OCI-M1 (cell line): Measurements from ENCODE around the gene TMOD2.
A peak's percentile ranks its signal among the peaks of the same experiment; 100 is the strongest.
"Not testable (repeated sequence)": the region's sequence is repeated elsewhere in the genome, so short reads cannot be mapped to it uniquely, and the experiment has no call there.

Source experiments
- DNase-seq: peaks from one replicate; lab custom pipeline; 2025; lab: John Stamatoyannopoulos, UW

The TMOD2 gene

DNA sequence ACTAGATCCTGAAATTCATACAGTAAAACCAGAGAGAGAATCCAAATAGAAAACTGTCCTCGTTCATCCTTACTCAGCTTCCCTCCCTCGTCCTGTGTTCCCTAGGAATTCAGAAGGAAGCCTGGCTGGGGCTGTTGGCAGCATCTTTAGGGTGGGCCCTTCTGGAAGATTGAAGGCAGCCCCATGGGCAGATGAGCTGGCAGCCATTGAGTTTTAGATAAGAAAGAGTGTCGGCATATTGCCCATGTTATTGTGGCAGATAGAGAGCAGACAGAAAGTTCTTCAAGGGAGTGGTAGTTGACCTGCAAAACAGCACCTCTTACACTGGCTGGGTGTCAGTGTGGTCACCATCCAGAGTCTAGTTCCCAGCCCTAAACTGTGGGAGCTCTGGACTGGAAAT lies 23.5 kb downstream of the TMOD2 start:
- no peak for DNase-seq

DNA sequence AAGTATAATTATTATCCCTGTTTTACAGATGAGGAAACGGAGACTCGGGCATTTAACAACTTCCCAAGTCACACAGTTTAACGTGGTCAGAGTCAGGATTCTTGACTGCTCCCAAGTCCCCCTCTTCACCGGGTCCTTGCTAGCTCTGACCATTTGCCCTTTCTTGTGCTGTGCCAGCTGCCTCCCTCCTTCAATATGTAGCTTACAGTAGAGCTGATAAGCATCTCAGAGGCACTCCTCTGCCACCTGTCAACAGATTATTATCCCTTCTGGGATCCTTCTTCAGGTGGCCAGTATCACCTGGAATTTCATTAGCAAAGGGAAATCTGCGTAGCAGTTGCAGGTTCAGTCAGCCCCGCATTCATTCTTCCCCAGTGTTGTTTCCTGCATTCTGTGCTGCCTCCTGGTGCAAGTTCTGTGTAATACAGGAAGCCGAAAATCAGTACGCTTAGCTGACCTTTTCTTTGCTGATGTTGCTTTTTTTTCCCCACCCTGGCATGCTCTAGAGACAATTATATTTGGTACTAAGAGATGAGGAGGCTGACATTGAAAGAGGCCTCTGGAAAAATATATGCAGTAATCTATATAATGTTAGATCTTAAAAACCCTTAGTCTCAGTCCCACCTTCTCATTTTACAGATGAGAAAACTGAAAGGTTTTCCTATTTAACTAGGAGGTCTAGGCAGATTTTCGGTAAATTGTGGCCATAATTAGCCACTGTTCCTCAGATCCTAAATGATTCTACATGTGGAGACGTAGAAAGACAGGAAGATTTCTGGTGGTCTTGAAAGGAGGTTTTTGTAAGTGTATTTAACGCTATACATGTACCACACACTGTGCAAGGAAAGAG lies 24.8 kb downstream of the TMOD2 start:
- DNase-seq: peak; percentile 73

DNA sequence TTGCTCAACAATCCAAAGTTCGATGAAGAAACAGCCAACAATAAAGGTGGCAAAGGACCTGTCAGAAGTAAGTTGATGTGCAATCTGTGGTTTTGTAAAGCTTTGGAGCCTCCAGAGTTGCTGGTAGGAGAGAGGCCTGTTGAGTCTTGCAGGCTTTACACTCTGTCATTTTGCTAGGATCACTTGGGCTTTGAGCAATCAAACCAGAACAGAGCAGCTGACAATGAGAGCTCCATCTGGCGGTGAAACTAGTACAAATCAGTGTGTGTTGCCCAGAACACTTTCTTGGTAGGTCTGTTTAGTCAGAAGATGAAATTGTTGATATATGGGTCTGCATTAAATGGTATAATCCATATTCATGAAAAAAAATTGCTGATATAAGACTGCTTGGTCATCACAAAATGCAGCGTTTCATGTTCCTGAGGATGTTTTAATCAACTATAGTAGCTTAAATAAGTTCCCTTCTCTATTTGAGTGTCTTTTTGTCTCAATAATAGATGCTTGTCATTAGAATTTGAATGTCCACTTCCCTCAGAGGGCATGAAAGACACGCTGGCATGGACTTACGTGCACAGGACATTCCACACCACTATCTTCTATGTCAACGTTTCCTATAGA lies 25.7 kb downstream of the TMOD2 start:
- peak; percentile 83 for DNase-seq

DNA sequence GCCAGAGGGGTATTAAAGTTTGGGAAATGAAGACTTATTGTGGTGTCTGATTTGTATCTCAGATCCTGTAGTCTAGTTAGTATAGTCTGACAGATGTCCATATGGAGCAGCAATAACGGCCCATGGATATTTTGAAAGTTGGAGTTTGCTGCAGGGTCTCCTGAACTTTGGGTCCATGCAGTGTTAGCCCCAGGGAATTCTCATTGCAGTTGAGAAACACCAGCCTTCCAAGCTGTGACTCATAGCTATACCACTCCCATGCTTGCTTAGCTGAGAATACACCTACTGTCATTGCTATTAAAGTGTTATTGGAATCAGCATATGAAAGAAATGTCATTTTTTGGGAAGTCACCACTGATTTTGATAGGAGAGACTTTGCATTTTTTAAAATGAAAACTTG lies 29.2 kb downstream of the TMOD2 start:
- DNase-seq: no peak

DNA sequence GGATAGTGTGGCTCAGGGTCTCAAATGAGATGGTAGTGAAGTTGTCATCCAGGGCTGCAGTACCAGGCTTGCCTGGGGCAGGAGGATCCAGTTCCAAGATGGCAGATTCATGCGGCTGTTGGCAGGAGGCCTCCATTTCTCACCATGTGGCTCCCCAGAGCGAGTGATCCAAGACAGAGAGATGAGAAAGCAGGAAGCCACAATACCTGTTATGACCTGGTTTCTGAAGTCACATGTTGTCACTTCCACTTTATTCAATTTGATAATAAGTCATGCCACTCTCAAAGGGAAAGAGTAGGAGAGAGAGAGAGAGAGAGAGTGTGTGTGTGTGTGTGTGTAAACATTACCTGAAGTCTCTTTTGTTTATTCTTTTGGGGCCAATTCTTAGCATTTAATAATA lies 30.1 kb downstream of the TMOD2 start:
- DNase-seq: no peak

DNA sequence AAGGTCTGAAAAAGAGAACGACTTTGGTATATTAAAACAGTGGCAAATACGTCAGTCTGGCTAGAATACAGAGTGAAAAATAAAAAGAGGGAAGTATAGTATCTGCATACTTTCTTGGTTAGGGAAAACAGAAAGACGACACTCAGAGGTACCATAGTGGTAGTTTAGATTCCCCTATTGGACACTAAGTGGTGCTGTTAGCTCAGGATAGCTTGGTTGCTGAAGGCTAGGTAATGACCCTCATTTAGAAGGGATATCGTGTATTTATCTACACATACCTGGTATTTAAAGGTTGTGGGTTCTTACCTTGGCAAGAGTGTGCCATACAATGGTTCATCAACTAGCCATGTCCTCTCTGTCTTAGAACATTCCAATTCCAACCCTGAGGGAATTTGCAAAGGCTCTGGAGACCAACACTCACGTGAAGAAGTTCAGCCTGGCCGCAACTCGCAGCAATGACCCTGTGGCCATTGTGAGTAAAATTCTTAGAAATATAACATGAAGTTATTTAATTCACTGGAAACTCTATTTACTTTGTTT lies 31.0 kb downstream of the TMOD2 start:
- DNase-seq: peak; percentile 76

DNA sequence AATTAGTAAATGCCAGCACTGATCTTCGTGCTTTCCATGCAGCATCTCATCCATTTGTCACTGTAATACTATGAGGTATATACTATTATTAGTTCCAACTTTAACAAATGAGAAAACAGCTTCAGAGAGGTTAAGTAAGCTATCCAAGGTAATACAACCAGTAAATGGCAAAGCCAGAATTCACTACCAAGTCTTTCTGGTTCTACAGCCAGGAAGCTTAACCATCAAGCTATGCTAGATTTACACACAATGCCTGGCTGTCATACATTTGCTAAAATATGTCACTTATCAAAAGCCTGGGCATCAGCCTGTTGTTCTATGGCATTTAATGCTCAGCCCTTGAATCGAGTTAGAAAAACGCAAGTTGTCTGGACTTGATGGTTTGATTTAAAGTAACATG lies 32.6 kb downstream of the TMOD2 start:
- DNase-seq: no peak

DNA sequence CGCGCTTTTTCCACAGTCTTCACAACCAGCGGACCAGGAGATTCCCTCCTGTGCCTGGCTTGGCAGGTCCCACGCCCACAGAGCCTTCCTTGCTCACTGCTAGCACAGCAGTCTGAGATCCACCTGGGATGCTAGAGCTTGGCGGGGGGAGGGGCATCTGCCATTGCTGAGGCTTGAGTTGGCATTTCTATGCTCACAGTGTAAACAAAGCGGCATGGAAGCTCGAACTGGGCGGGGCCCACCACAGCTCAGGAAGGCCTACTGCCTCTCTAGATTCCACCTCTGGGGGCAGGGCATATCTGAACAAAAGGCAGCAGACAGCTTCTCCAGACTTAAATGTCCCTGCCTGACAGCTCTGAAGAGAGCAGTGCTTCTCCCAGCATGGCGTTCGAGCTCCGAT lies 35.7 kb downstream of the TMOD2 start:
- not testable (repeated sequence) for DNase-seq

DNA sequence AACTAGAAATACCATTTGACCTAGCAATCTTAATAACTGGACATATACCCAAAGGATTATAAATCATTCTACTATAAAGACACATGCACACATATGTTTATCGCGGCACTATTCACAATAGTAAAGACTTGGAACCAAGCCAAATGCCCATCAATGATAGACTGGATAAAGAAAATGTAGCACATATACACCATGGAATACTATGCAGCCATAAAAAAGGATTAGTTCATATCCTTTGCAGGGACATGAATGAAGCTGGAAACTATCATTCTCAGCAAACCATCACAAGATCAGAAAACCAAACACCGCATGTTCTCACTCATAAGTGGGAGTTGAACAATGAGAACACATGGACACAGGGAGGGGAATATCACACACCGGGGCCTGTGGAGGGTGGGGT lies 41.1 kb downstream of the TMOD2 start:
- not testable (repeated sequence) for DNase-seq

DNA sequence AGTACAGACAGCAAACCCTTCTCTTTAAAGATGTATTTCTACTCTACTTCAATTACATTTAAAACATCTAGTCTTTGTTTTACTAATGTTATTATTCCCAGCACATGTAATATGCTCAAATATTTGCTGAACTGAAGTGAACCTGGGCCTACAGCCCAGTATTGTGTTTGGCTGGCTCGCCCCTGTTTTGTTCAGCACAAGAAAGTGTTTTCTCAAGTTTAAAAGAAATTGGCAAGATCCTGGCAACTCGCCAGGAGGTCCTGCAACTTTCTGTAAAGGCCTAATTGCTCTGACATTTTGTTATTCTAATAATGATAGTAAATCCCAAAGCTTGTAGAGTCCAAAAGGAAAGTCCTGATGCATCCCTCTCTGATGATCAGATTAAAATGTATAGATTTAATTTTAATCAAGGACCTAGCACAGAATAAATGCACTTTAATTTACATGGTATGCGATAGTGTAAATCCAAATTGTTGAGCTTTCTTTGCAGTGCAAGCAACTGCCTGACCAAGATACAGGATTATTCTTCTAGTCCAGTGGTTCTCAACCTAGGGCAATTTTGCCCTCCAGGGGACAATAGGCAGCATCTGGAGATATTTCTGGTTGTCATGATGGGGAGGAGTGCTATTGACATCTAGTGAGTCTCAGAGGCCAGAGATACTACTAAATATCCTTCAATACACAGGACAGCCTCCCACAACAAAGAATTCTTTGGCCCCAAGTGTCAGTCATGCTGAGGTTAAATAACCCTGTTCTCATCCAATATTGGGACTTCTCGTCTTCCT lies 42.3 kb downstream of the TMOD2 start:
- DNase-seq: peak; percentile 13

DNA sequence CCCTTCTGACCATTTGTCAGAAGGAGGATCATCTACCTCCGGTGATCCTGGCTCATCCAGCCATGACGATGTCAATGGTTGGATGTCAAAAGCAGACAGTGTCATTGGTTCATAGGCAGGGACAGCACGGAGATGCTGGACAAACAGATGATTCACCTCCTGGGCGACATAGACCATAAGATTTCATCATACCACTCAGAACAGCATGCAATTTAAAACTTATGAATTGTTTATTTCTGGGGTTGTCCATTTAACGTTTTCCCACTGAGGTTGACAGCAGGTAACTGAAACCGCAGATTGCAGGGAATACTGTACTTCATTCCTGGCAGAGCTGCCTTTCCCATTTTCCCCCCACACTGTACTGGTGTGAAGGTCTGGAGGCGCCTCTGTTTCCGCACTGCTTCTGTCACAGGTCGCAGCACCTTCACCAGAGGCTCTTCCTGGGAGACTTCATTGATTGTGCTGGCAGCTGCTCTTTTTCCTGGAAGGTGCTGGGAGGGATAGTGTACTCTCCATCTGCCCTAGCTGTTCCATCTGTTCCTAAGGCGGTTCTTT lies 45.5 kb downstream of the TMOD2 start:
- no peak for DNase-seq

DNA sequence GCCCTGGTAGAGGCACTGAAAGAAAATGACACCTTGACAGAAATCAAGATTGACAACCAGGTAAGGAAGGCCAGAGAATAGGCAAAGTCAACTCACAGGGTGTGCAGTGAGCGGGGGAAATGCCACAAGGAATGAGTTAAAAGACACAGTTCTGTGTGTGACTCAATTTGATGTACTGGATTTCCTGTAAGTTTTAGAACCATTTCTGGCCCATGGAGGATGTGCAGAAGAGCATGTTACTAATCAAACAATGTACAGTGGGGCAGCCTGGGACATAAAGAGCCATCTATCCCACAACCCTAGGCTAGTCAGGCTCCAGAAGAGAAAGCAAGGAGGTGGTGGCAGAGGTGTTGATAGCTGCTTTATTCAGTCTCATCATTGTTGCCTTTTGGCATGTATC lies 46.9 kb downstream of the TMOD2 start:
- no peak for DNase-seq

DNA sequence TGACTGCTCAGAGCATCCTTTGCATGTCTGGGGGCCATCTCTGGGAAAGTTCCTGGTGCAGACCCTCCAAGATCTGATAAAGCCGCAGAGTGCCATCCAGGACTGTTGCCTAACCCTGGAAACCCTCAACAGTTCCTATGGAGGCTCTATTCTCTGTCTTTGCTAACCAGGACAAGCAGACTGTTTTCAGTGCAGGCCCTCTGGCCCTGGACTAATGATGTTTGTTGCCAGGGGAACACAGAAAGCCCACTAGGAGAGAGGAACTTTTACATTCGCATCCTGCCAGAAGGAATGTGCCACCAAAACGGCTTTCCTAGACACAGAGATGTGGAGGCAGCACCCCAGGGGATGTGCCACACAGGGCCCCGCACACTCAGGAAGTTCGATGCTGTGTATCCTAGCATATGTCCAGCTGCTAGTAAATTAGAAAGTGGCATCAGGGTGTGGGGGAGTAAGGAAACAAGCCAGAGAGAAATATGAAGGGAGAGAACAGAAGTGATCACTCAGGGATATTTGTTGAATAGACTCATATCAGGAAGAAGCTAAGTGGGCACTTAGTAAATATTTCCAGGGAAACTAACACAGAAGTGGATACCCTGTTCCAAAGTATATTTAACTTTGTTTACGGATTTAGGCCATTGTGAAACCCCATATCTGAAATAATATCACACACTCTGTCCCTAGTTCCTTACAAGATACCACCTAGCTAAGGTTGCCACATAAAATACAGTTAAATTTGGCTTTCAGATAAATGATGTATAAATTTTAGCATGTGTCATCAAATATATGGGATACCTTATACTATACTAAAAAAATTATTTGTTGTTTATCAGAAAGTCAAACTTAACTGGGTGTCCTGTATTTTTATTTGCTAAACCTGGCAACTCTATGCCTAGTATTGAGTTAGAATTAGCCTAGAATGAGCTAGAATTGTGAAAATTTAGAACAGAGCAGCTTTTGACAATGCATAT lies 48.2 kb downstream of the TMOD2 start:
- no peak for DNase-seq

DNA sequence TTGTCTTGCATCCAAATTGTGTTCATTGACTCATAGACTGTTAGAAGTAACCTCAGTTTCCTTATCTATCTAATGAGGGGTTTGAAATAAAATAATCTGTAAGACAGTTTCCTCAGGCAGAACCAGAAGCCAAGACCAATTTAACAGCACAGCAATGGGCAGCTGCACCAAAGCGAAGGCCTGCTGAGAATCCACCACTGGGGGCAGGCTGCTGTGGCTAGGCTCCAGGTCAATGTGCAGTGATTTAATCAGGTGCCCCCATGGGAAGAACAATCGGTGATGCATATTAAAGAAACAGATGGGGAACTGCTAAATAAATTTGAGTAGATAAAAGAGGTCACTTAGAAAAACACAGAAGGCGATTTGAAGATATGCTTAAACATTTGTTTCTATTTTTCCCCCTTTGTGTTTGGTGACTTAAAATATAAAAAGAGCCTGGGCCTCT lies 50.0 kb downstream of the TMOD2 start:
- peak; percentile 17 for DNase-seq

DNA sequence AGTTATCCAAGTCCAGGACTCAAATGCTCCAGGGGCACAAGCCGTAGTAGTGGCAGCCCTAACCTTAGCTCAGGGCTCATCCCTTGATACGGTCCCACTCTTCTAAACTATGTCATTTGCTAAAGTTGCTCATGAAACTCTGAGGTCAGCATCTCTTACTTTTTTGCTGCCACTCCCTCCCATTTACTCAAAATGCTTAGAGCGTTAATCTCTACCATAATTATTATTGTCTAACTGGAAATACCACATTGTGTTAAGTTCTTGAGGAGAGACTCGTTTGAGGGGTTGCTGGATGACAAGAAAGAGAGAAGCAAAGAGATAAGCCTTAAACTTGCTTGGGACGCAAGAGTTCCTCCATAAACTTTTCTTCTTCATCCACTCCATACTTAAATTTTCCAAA lies 51.2 kb downstream of the TMOD2 start:
- DNase-seq: no peak

DNA sequence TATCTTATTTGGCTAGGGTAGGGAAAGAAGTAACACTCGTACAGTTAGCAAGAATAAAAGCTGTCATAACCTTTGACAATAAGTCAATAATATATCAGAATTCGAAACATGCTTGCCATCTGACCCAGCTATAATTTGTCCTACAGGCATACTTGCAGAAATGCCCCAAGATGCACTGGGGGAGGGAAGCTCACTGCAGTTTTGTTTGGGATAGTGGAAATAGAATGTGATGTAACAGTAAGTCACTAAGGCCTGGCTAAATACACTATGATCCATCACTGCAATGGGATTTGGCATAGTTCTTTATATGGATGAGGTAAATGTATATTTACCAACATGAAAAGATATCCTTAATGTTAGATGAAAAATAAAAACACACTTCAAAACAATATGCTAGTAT lies 52.6 kb downstream of the TMOD2 start:
- peak; percentile 27 for DNase-seq

DNA sequence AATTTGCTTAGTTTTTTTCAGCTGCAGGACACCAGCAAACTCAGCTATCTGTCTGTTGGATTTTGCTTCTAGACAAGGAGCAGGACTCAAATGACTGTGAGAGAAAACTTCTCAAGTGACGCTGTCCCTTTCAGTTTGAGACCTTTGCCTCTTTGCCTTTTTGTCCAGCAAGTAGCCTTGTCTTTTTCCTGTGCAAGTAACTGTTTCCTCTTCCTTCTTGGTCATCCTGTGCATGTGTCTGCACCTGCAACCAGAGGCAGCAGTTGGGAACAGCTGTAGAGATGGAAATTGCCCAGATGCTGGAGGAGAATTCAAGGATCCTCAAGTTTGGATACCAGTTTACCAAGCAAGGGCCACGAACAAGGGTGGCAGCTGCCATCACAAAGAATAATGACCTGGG lies 54.7 kb downstream of the TMOD2 start:
- DNase-seq: peak; percentile 29

DNA sequence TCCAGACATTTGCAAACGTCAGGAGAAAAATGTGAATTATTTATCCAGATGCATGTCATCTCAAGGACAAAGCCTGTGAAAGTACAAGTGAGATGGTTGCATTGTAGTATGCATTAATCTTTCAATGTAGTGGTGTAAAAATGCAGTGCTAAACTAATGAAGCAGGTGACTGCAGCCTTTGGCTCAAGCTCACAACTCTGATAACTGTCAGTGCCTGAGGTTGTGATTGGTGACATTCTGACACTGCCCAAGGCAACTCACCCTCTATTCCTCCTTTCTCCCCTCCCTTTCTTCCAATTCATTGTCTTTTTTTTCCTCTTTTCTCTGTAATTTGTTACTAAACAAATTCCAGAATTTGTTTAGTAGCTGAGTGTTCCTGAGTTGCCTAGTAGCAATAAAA lies 58.1 kb downstream of the TMOD2 start:
- DNase-seq: no peak

DNA sequence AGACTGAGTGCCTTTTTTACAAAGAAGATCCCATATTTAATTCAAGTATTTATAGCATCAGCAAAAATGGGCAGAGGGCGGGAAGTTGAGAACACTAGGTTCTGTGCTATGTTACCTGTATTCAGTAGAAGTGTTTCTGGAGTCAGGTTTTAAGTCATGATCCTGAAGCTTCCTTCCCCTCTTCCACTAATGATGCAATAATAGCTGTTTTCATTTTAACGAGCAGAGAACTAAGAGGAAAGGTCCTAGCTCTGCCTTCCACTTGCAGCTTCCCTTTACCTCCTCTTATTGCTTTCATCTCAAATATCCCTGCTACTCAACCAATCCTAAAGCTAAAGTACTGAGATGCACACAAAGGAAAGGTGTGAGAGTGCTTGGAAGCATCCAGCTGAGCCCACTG lies 61.2 kb downstream of the TMOD2 start:
- DNase-seq: no peak

DNA sequence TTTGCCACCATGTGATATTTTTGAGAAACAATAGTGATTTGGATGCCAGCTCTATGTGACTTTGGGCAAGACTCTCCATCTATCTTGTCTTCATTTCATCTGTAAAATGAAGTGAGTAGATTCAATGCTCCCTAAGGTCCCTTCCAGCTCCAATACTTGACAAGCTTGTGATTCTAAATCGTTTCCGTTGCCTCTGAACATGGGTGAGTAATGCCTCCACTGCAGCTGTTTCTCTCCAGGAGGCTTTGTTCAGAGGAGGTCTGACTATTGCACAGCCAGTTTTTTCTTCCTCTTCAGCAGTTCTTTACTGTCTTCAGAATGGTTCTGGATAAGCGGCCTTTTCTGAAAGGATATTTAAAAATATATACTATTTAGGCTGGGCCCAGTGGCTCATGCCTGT lies 63.2 kb downstream of the TMOD2 start:
- no peak for DNase-seq

DNA sequence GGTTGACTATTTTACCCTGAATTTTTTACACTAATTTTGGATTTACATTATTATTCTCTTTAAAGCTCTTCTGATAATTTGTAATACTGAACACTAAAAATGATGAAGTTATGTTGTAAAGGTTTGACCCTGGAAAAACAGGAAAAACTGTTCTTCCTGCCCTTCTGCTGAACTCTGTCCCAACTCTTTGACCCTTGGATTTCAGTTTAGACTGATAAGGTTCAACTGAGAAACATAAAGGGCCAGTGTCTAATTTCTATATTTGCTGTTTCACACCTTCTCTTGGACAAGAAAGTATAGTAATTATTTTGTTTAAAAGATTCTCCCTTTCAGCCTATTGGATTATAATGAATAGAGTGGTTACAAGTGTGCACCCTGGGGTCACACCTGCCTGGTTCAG lies 65.2 kb downstream of the TMOD2 start:
- DNase-seq: no peak
